H9 (cell line): ENCODE data around the gene MRTO4. TPM values are rescaled to one million over a fixed set of nuclear protein-coding genes. Genes with fewer than 3 reads are reported as not detected.

Source experiments
- DNase-seq: peaks from one replicate; pipeline ENCODE4 v3.0.0-alpha.2; 2017
- H2AFZ ChIP-seq: one replicate; pipeline ENCODE4 v1.6.1; 2013; ENCODE audit warnings: mild to moderate bottlenecking, low read length, control low read depth, moderate library complexity
- H2AK5ac ChIP-seq: 2 replicates; pipeline ENCODE4 v1.6.1; 2013; ENCODE audit warnings: low read length, control low read depth, mixed read lengths; ENCODE audit not compliant: insufficient read length
- H2BK120ac ChIP-seq: one replicate; pipeline ENCODE4 v1.6.1; 2013; ENCODE audit warnings: low read depth, mild to moderate bottlenecking, low read length, control low read depth, inconsistent platforms; ENCODE audit not compliant: poor library complexity, severe bottlenecking
- H2BK12ac ChIP-seq: 2 replicates; pipeline ENCODE4 v1.6.1; 2013; ENCODE audit warnings: low read length, control low read depth, mixed read lengths, low read depth; ENCODE audit not compliant: insufficient read length
- H2BK15ac ChIP-seq: 2 replicates; pipeline ENCODE4 v1.6.1; 2013; ENCODE audit warnings: low read depth, low read length, control low read depth
- H2BK20ac ChIP-seq: one replicate; pipeline ENCODE4 v1.6.1; 2013; ENCODE audit warnings: low read depth, mild to moderate bottlenecking, low read length, control low read depth, inconsistent platforms; ENCODE audit not compliant: poor library complexity, severe bottlenecking
- H2BK5ac ChIP-seq: 2 replicates; pipeline ENCODE4 v1.6.1; 2013; ENCODE audit warnings: low read length, control low read depth, mixed read lengths; ENCODE audit not compliant: insufficient read length
- H3K14ac ChIP-seq: 2 replicates; pipeline ENCODE4 v1.6.1; 2013; ENCODE audit warnings: low read length, control low read depth; ENCODE audit not compliant: insufficient read depth
- H3K18ac ChIP-seq: 2 replicates; pipeline ENCODE4 v1.6.1; 2013; ENCODE audit warnings: low read depth, mild to moderate bottlenecking, mixed read lengths, low read length, control low read depth; ENCODE audit not compliant: insufficient read length
- H3K23ac ChIP-seq: 2 replicates; pipeline ENCODE4 v1.6.1; 2013; ENCODE audit warnings: low read length, control low read depth, mixed read lengths, low read depth; ENCODE audit not compliant: insufficient read length
- H3K23me2 ChIP-seq: 2 replicates; pipeline ENCODE4 v1.6.1; 2013; ENCODE audit warnings: low read depth, mild to moderate bottlenecking, mixed read lengths, low read length, control low read depth; ENCODE audit not compliant: insufficient read length, poor library complexity, severe bottlenecking
- H3K27ac ChIP-seq: 2 replicates; pipeline ENCODE4 v1.5.1; 2013; ENCODE audit warnings: low read length, control low read depth, mixed read lengths, low read depth; ENCODE audit not compliant: insufficient read length
- H3K27me3 ChIP-seq: 2 replicates; pipeline ENCODE4 v1.6.1; 2013; ENCODE audit warnings: low read length, control low read depth, inconsistent platforms; ENCODE audit not compliant: insufficient read depth
- H3K4ac ChIP-seq: 2 replicates; pipeline ENCODE4 v1.6.1; 2013; ENCODE audit warnings: low read depth, mild to moderate bottlenecking, control low read depth, inconsistent platforms, low read length, moderate library complexity
- H3K4me1 ChIP-seq: 2 replicates; pipeline ENCODE4 v1.6.1; 2013; ENCODE audit warnings: low read length, control low read depth, inconsistent platforms; ENCODE audit not compliant: insufficient read depth
- H3K4me2 ChIP-seq: 2 replicates; pipeline ENCODE4 v1.6.1; 2013; ENCODE audit warnings: low read length, control low read depth, mixed read lengths; ENCODE audit not compliant: insufficient read length, insufficient read depth
- H3K56ac ChIP-seq: 2 replicates; pipeline ENCODE4 v1.6.1; 2013; ENCODE audit warnings: low read depth, mild to moderate bottlenecking, mixed read lengths, low read length, control low read depth; ENCODE audit not compliant: insufficient read length
- H3K79me1 ChIP-seq: 2 replicates; pipeline ENCODE4 v1.6.1; 2013; ENCODE audit warnings: low read depth, mild to moderate bottlenecking, moderate library complexity, low read length, control low read depth, inconsistent platforms; ENCODE audit not compliant: insufficient read depth, poor library complexity, severe bottlenecking
- H3K79me2 ChIP-seq: 2 replicates; pipeline ENCODE4 v1.6.1; 2013; ENCODE audit warnings: low read length, control low read depth, inconsistent platforms; ENCODE audit not compliant: insufficient read depth
- H3K9ac ChIP-seq: 2 replicates; pipeline ENCODE4 v1.6.1; 2013; ENCODE audit warnings: low read length, control low read depth, mixed read lengths; ENCODE audit not compliant: insufficient read length; ENCODE audit errors: extremely low read depth
- H3K9me3 ChIP-seq: one replicate; pipeline ENCODE4 v1.6.1; 2013; ENCODE audit warnings: low read depth, low read length, inconsistent platforms; ENCODE audit not compliant: control insufficient read depth
- H3T11ph ChIP-seq: one replicate; pipeline ENCODE4 v1.6.1; 2013; ENCODE audit warnings: mild to moderate bottlenecking, low read length, control low read depth, inconsistent platforms
- H4K20me1 ChIP-seq: one replicate; pipeline ENCODE4 v1.6.1; 2013; ENCODE audit not compliant: control insufficient read depth, insufficient read length, insufficient read depth
- H4K5ac ChIP-seq: 2 replicates; pipeline ENCODE4 v1.6.1; 2013; ENCODE audit warnings: low read depth, mild to moderate bottlenecking, mixed read lengths, low read length, control low read depth; ENCODE audit not compliant: insufficient read length
- H4K8ac ChIP-seq: replicated peaks from 2 replicates; pipeline ENCODE4 v1.6.1; 2013; ENCODE audit warnings: low read length, control low read depth, mixed read lengths, low read depth; ENCODE audit not compliant: insufficient read length
- H4K91ac ChIP-seq: 2 replicates; pipeline ENCODE4 v1.6.1; 2013; ENCODE audit warnings: low read depth, mild to moderate bottlenecking, moderate library complexity, mixed read lengths, low read length, control low read depth; ENCODE audit not compliant: insufficient read length
- H3K27ac Mint-ChIP-seq, 3 experiments: 2 replicates in 2 of 3; 3 replicates in 1 of 3; pipeline ENCODE4 v1.8.0; 2020 to 2021; ENCODE audit warnings: mixed read lengths in 3 of 3, mild to moderate bottlenecking in 1 of 3, moderate library complexity in 1 of 3
- H3K27me3 Mint-ChIP-seq: 2 replicates; pipeline ENCODE4 v1.8.0; 2021; ENCODE audit warnings: low read depth, mild to moderate bottlenecking, moderate library complexity, mixed read lengths
- H3K36me3 Mint-ChIP-seq, 3 experiments: 2 replicates in 2 of 3; 3 replicates in 1 of 3; pipeline ENCODE4 v1.8.0; 2020 to 2021; ENCODE audit warnings: low read depth in 3 of 3, mixed read lengths in 3 of 3; ENCODE audit not compliant: insufficient read depth in 1 of 3
- H3K4me1 Mint-ChIP-seq, 2 experiments: 2 replicates each; pipeline ENCODE4 v1.8.0; 2020; ENCODE audit warnings: mixed read lengths in 2 of 2
- H3K4me3 Mint-ChIP-seq, 2 experiments: 2 replicates in 1 of 2; 3 replicates in 1 of 2; pipeline ENCODE4 v1.8.0; 2020 to 2021; ENCODE audit warnings: mild to moderate bottlenecking in 2 of 2, mixed read lengths in 2 of 2, moderate library complexity in 1 of 2
- H3K9me3 Mint-ChIP-seq, 2 experiments: 2 replicates in 1 of 2; 3 replicates in 1 of 2; pipeline ENCODE4 v1.8.0; 2020; ENCODE audit warnings: mild to moderate bottlenecking in 2 of 2, mixed read lengths in 2 of 2, moderate library complexity in 1 of 2
- total RNA-seq: library from RNA; stranded (reverse); gene quantifications from 2 replicates; pipeline ENCODE4 v1.2.1, GENCODE V29; 2021
- TF ChIP-seq, protein P1 (sequence below): fragments of 200-600 bp; sonication (generic); conservative IDR thresholded peaks from 3 replicates; pipeline ENCODE4 v1.8.0; 2021; ENCODE audit warnings: antibody characterized with exemption, mild to moderate bottlenecking

The MRTO4 gene
- total RNA-seq, 1 experiment from 2014 or later, result 78.3 TPM

DNA sequence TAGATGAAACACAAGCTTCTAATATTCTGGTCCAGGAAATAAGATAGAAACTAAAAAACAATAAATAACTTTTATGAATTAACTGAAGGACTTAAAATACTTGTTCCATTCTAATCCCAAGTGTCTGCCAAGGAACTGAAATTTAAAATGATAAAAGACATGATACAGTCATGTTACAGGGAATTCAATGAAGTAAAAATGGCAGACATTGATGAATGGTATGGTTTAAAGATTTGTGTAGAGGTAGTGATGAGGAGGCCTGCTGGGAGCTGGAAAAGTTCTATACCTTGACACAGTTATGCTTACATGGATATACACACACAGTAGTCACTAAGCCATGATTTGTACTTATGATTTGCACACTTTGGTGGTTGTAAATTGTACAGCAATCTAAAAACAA lies 39.4 kb upstream of the MRTO4 start:
- peaks cover 11% of the 10 kb centered on the region for H3K23me2 ChIP-seq
- H3K23ac ChIP-seq, result no peak overlapping the region
- H2AFZ ChIP-seq, result no peak overlapping the region
- no peak for DNase-seq
- TF ChIP-seq, protein P1, sequence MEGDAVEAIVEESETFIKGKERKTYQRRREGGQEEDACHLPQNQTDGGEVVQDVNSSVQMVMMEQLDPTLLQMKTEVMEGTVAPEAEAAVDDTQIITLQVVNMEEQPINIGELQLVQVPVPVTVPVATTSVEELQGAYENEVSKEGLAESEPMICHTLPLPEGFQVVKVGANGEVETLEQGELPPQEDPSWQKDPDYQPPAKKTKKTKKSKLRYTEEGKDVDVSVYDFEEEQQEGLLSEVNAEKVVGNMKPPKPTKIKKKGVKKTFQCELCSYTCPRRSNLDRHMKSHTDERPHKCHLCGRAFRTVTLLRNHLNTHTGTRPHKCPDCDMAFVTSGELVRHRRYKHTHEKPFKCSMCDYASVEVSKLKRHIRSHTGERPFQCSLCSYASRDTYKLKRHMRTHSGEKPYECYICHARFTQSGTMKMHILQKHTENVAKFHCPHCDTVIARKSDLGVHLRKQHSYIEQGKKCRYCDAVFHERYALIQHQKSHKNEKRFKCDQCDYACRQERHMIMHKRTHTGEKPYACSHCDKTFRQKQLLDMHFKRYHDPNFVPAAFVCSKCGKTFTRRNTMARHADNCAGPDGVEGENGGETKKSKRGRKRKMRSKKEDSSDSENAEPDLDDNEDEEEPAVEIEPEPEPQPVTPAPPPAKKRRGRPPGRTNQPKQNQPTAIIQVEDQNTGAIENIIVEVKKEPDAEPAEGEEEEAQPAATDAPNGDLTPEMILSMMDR, result no peak
- no peak overlapping the region for H4K5ac ChIP-seq
- peaks cover 6% of the 10 kb centered on the region for H3K79me1 ChIP-seq
- H3K36me3 Mint-ChIP-seq, result peaks cover 2 to 25% (median 23%) of the 10 kb centered on the region in 3 experiments; a peak in 6 of 7 replicates
- no peaks in the 10 kb centered on the region; the same call in 1 of the 2 replicates for H3K4me1 ChIP-seq
- no peak overlapping the region for H4K8ac ChIP-seq
- peaks cover 25% of the 10 kb centered on the region; the same call in 1 of the 2 replicates for H3K79me2 ChIP-seq
- H3T11ph ChIP-seq, result no peak overlapping the region
- H3K18ac ChIP-seq, result no peak overlapping the region
- H3K27me3 Mint-ChIP-seq, result no peaks in the 10 kb centered on the region
- no peak overlapping the region for H3K27ac ChIP-seq
- H2AK5ac ChIP-seq, result no peak overlapping the region
- no peak overlapping the region for H3K56ac ChIP-seq
- H3K9me3 Mint-ChIP-seq, result no peaks in the 10 kb centered on the region
- H3K4me3 Mint-ChIP-seq, result no peak overlapping the region; a peak in 1 of 5 replicates
- H2BK120ac ChIP-seq, result no peak overlapping the region
- H3K14ac ChIP-seq, result no peak overlapping the region
- no peak overlapping the region for H4K91ac ChIP-seq
- H2BK20ac ChIP-seq, result no peak overlapping the region
- no peak overlapping the region for H3K4me2 ChIP-seq
- H3K9ac ChIP-seq, result no peak overlapping the region
- H2BK5ac ChIP-seq, result no peak overlapping the region
- H2BK12ac ChIP-seq, result no peak overlapping the region
- H3K9me3 ChIP-seq, result no peaks in the 10 kb centered on the region
- no peak overlapping the region for H3K4ac ChIP-seq
- H4K20me1 ChIP-seq, result no peaks in the 10 kb centered on the region
- peaks cover 22 to 23% of the 10 kb centered on the region in 2 experiments for H3K4me1 Mint-ChIP-seq
- H2BK15ac ChIP-seq, result no peak overlapping the region
- no peaks in the 10 kb centered on the region for H3K27me3 ChIP-seq
- no peak overlapping the region; a peak in 1 of 7 replicates for H3K27ac Mint-ChIP-seq
